ENCODE results near the gene AKT1S1.

AKT1S1 gene

GRCh38 chr19:49853852-49854377 is 23.2 kb downstream of the AKT1S1 start:
- DNase-seq (ENCODE audit: low spot score), result no peak

- no peak for DNase-seq (ENCODE audit: low spot score)
Observed at GRCh38 chr19:49852631-49853126, 24.5 kb downstream of the AKT1S1 start.

- no peak for DNase-seq (ENCODE audit: low spot score)
Observed at GRCh38 chr19:49851456-49852259, 25.5 kb downstream of the AKT1S1 start.

- peak; percentile 95 for DNase-seq (ENCODE audit: low spot score)
Observed at GRCh38 chr19:49850487-49851342, 26.4 kb downstream of the AKT1S1 start, which contains the start of gene PTOV1. Gene PTOV1, plus strand, starts transcription at chr19:49851159.

- DNase-seq (ENCODE audit: low spot score), result no peak
Observed at GRCh38 chr19:49850221-49850486, 27.0 kb downstream of the AKT1S1 start.

GRCh38 chr19:49849433-49850220 is 27.5 kb downstream of the AKT1S1 start:
- no peak for DNase-seq (ENCODE audit: low spot score)

- no peak for DNase-seq (ENCODE audit: low spot score)
Observed at GRCh38 chr19:49848938-49849337, 28.2 kb downstream of the AKT1S1 start.

GRCh38 chr19:49847731-49848696 is 29.1 kb downstream of the AKT1S1 start:
- DNase-seq (ENCODE audit: low spot score), result no peak

GRCh38 chr19:49846408-49846807 is 30.7 kb downstream of the AKT1S1 start:
- DNase-seq (ENCODE audit: low spot score), result no peak

GRCh38 chr19:49845414-49845813 is 31.7 kb downstream of the AKT1S1 start:
- DNase-seq (ENCODE audit: low spot score), result no peak

- DNase-seq (ENCODE audit: low spot score), result no peak
Observed at GRCh38 chr19:49844138-49845095, 32.7 kb downstream of the AKT1S1 start.

GRCh38 chr19:49843265-49843664 is 33.9 kb downstream of the AKT1S1 start:
- DNase-seq (ENCODE audit: low spot score), result no peak

- no peak for DNase-seq (ENCODE audit: low spot score)
Observed at GRCh38 chr19:49840736-49841249, 36.4 kb downstream of the AKT1S1 start.

- DNase-seq (ENCODE audit: low spot score), result no peak
Observed at GRCh38 chr19:49840321-49840720, 36.8 kb downstream of the AKT1S1 start.

- no peak for DNase-seq (ENCODE audit: low spot score)
Observed at GRCh38 chr19:49839713-49840112, 37.4 kb downstream of the AKT1S1 start.

- no peak for DNase-seq (ENCODE audit: low spot score)
Observed at GRCh38 chr19:49838885-49839588, 38.1 kb downstream of the AKT1S1 start.

GRCh38 chr19:49837425-49837824 is 39.7 kb downstream of the AKT1S1 start:
- DNase-seq (ENCODE audit: low spot score), result no peak

GRCh38 chr19:49837009-49837310 is 40.2 kb downstream of the AKT1S1 start:
- DNase-seq (ENCODE audit: low spot score), result no peak

Measured in cerebellar cortex (tissue), 1 donor.